ENCODE data around the gene EYS. TPM values are rescaled to one million over a fixed set of nuclear protein-coding genes. Genes with fewer than 3 reads are reported as not detected.

The EYS gene
- total RNA-seq, 1 donor from 2014 or later, result not detected

GRCh38 chr6:64932486-64932885, 774.5 kb downstream of the EYS start:
- no peak for DNase-seq (ENCODE audit: low read depth)
- TF ChIP-seq, protein P1, sequence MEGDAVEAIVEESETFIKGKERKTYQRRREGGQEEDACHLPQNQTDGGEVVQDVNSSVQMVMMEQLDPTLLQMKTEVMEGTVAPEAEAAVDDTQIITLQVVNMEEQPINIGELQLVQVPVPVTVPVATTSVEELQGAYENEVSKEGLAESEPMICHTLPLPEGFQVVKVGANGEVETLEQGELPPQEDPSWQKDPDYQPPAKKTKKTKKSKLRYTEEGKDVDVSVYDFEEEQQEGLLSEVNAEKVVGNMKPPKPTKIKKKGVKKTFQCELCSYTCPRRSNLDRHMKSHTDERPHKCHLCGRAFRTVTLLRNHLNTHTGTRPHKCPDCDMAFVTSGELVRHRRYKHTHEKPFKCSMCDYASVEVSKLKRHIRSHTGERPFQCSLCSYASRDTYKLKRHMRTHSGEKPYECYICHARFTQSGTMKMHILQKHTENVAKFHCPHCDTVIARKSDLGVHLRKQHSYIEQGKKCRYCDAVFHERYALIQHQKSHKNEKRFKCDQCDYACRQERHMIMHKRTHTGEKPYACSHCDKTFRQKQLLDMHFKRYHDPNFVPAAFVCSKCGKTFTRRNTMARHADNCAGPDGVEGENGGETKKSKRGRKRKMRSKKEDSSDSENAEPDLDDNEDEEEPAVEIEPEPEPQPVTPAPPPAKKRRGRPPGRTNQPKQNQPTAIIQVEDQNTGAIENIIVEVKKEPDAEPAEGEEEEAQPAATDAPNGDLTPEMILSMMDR (IDR thresholded peaks at IDR 0.05; ENCODE audit: insufficient read depth, low read length, poor library complexity, severe bottlenecking), result no peak

GRCh38 chr6:64930681-64931080, 776.3 kb downstream of the EYS start:
- no peaks in the 10 kb centered on the region for H3K36me3 ChIP-seq (ENCODE audit: control insufficient read depth, insufficient read depth, low read length)
- H3K27me3 ChIP-seq (ENCODE audit: control insufficient read depth, insufficient read depth, low read length), result no peaks in the 10 kb centered on the region
- TF ChIP-seq, protein P1 (IDR thresholded peaks at IDR 0.05; ENCODE audit: insufficient read depth, low read length, poor library complexity, severe bottlenecking), result no peak
- no peak for DNase-seq (ENCODE audit: low read depth)
- no peak overlapping the region for H3K4me3 ChIP-seq (ENCODE audit: low read depth, low read length)

More at GRCh38 chr6:64932486-64932885, 774.5 kb downstream of the EYS start:
- H3K4me3 ChIP-seq (ENCODE audit: low read depth, low read length), result no peak overlapping the region
- no peaks in the 10 kb centered on the region for H3K27me3 ChIP-seq (ENCODE audit: control insufficient read depth, insufficient read depth, low read length)
- no peaks in the 10 kb centered on the region for H3K36me3 ChIP-seq (ENCODE audit: control insufficient read depth, insufficient read depth, low read length)

DNA sequence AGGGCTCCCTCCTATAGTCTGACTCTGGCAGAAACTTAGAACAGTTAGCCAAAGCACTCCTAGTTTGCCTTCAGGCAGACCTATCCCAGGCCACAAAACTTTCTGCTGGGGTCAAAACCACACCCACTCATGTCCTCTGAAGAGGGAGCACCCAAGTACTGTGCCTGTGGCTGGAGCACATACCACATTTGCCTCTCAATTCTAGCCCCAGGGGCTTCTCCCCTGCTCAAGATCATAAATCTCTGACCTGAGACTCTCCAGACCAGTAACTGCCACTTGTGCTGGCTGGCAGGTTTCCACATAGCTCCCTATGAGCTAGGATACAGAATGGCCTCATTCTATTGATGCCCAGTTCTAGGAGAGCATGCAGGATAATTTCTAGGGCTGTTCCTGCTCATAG, 781.0 kb downstream of the EYS start:
- H3K36me3 ChIP-seq (ENCODE audit: control insufficient read depth, insufficient read depth, low read length), result no peaks in the 10 kb centered on the region
- TF ChIP-seq, protein P1 (IDR thresholded peaks at IDR 0.05; ENCODE audit: insufficient read depth, low read length, poor library complexity, severe bottlenecking), result no peak
- DNase-seq (ENCODE audit: low read depth), result no peak
- H3K27me3 ChIP-seq (ENCODE audit: control insufficient read depth, insufficient read depth, low read length), result no peaks in the 10 kb centered on the region
- no peak overlapping the region for H3K4me3 ChIP-seq (ENCODE audit: low read depth, low read length)

- no peak overlapping the region for H3K4me3 ChIP-seq (ENCODE audit: low read depth, low read length)
- no peaks in the 10 kb centered on the region for H3K36me3 ChIP-seq (ENCODE audit: control insufficient read depth, insufficient read depth, low read length)
- no peaks in the 10 kb centered on the region for H3K27me3 ChIP-seq (ENCODE audit: control insufficient read depth, insufficient read depth, low read length)
- no peak for DNase-seq (ENCODE audit: low read depth)
- TF ChIP-seq, protein P1 (IDR thresholded peaks at IDR 0.05; ENCODE audit: insufficient read depth, low read length, poor library complexity, severe bottlenecking), result no peak
Observed at GRCh38 chr6:64920257-64920656, 786.8 kb downstream of the EYS start.

GRCh38 chr6:64914124-64914523, 792.9 kb downstream of the EYS start:
- Histone ChIP-seq H3K27me3 (ENCODE audit: control insufficient read depth, insufficient read depth, low read length) (no peaks in the 10 kb centered on the region), H3K36me3 (ENCODE audit: control insufficient read depth, insufficient read depth, low read length) (no peaks in the 10 kb centered on the region), H3K4me3 (ENCODE audit: low read depth, low read length) (no peak overlapping the region)
- DNase-seq (ENCODE audit: low read depth), result no peak
- TF ChIP-seq, protein P1 (IDR thresholded peaks at IDR 0.05; ENCODE audit: insufficient read depth, low read length, poor library complexity, severe bottlenecking), result no peak

DNA sequence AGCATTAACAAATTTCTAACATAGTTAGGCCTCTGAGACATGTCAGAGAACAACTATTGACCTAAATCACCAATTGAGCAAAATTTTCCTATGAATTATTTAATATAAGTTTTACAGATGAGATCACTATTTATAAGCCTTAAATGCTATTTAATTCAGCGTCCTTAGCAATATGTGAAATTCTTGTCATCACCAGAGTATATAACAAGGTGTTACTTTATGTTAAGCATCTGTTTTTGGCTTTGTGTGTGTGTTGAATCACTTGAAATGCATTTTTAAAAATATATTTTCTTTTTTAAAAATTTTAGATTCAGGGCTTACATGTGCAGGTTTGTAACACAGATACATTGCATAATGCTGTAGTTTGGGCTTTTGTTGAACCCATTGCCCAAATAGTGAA, 794.1 kb downstream of the EYS start:
- Histone ChIP-seq H3K4me3 (ENCODE audit: low read depth, low read length) (no peak overlapping the region), H3K36me3 (ENCODE audit: control insufficient read depth, insufficient read depth, low read length) (no peaks in the 10 kb centered on the region), H3K27me3 (ENCODE audit: control insufficient read depth, insufficient read depth, low read length) (no peaks in the 10 kb centered on the region)
- no peak for DNase-seq (ENCODE audit: low read depth)
- TF ChIP-seq, protein P1 (IDR thresholded peaks at IDR 0.05; ENCODE audit: insufficient read depth, low read length, poor library complexity, severe bottlenecking), result no peak

All from kidney epithelial cell (primary cell).